ENCODE measurements around the gene NSRP1. TPM values are rescaled to one million over a fixed set of nuclear protein-coding genes. Genes with fewer than 3 reads are reported as not detected.
"Not testable (repeated sequence)": the region's sequence is repeated elsewhere in the genome, so short reads cannot be mapped to it uniquely, and the experiment has no call there.

The NSRP1 gene
- total RNA-seq, 2 donors from 2014 or later = 28.5 to 35.6 TPM

DNA sequence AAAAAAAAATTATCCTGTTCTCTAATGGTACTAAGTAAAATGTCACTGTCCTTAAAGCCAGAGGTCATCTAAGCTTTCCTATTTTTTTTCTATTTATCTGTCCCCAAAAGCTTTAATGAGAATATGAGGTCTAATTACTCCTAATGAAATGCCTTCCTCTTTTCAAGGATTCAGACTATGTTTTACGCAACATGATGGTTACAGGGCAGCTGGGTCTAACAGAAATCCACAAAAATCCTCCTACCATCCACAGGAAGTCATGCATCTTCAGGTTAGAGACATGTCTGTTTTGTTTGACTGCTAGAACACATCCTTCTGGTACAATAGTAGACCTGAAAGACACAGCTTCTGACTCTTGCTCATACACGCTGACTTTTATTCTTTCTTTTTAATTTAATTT is 29.7 kb upstream of the NSRP1 start:
- 96 to 100% methylated on average over 1 of the region's 2 CpGs for WGBS, 2 experiments (ENCODE audit: insufficient coverage in 1 of 2, insufficient read length in 1 of 2)

DNA sequence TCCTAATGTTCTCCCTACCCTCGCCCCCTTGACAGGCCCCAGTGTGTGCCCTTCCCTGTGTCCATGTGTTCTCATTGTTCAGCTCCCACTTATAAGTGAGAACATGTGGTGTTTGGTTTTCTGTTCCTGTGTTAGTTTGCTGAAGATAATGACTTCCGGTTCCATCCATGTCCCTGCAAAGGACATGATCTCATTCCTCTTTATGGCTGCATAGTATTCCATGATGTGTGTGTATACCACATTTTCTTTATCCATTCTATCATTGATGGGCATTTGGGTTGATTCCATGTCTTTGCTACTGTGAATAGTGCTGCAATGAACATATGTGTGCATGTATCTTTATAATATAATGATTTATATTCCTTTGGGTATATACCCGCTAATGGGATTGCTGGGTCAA is 29.2 kb upstream of the NSRP1 start:
- not testable (repeated sequence) for H3K36me3 ChIP-seq (ENCODE audit: control insufficient read depth, insufficient read depth, low read length); H3K9me3 ChIP-seq (ENCODE audit: control insufficient read depth, low read length); H3K27ac ChIP-seq (ENCODE audit: low read depth, low read length); H3K4me3 Mint-ChIP-seq; H3K27me3 Mint-ChIP-seq (ENCODE audit: insufficient read depth); H3K4me1 ChIP-seq (ENCODE audit: control insufficient read depth, insufficient read depth, low read length); H3K36me3 Mint-ChIP-seq (ENCODE audit: low read depth); H3K27ac Mint-ChIP-seq; H3K27me3 ChIP-seq (ENCODE audit: control insufficient read depth, insufficient read depth, low read length, poor library complexity, severe bottlenecking); H3K9me3 Mint-ChIP-seq; H3K9ac ChIP-seq (ENCODE audit: extremely low read depth, low read length, poor library complexity, severe bottlenecking); DNase-seq; H3K4me1 Mint-ChIP-seq; H3K4me3 ChIP-seq (ENCODE audit: low read length)
- 94% methylated on average over 3 of the region's 3 CpGs; no CpG with 5 or more reads in 1 of the 2 experiments for WGBS, 2 experiments (ENCODE audit: insufficient coverage in 1 of 2, insufficient read length in 1 of 2)

More for the DNA sequence above, 29.7 kb upstream of the NSRP1 start:
- no peak overlapping the region for H3K4me3 Mint-ChIP-seq
- no peak overlapping the region for H3K9ac ChIP-seq (ENCODE audit: extremely low read depth, low read length, poor library complexity, severe bottlenecking)
- H3K4me1 ChIP-seq (ENCODE audit: control insufficient read depth, insufficient read depth, low read length) = no peaks in the 10 kb centered on the region
- H3K27ac ChIP-seq (ENCODE audit: low read depth, low read length) = no peak overlapping the region
- peaks cover 6% of the 10 kb centered on the region for H3K27me3 ChIP-seq (ENCODE audit: control insufficient read depth, insufficient read depth, low read length, poor library complexity, severe bottlenecking)
- TF ChIP-seq, protein P1, sequence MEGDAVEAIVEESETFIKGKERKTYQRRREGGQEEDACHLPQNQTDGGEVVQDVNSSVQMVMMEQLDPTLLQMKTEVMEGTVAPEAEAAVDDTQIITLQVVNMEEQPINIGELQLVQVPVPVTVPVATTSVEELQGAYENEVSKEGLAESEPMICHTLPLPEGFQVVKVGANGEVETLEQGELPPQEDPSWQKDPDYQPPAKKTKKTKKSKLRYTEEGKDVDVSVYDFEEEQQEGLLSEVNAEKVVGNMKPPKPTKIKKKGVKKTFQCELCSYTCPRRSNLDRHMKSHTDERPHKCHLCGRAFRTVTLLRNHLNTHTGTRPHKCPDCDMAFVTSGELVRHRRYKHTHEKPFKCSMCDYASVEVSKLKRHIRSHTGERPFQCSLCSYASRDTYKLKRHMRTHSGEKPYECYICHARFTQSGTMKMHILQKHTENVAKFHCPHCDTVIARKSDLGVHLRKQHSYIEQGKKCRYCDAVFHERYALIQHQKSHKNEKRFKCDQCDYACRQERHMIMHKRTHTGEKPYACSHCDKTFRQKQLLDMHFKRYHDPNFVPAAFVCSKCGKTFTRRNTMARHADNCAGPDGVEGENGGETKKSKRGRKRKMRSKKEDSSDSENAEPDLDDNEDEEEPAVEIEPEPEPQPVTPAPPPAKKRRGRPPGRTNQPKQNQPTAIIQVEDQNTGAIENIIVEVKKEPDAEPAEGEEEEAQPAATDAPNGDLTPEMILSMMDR (conservative IDR thresholded peaks at IDR 0.05) = no peak
- no peaks in the 10 kb centered on the region for H3K9me3 Mint-ChIP-seq
- H3K27me3 Mint-ChIP-seq (ENCODE audit: insufficient read depth) = peaks cover 5% of the 10 kb centered on the region
- H3K4me1 Mint-ChIP-seq = no peaks in the 10 kb centered on the region
- no peak overlapping the region for H3K4me3 ChIP-seq (ENCODE audit: low read length)
- H3K27ac Mint-ChIP-seq = no peak overlapping the region
- H3K36me3 ChIP-seq (ENCODE audit: control insufficient read depth, insufficient read depth, low read length) = no peaks in the 10 kb centered on the region
- DNase-seq = no peak
- H3K36me3 Mint-ChIP-seq (ENCODE audit: low read depth) = no peaks in the 10 kb centered on the region
- H3K9me3 ChIP-seq (ENCODE audit: control insufficient read depth, low read length) = no peaks in the 10 kb centered on the region

DNA sequence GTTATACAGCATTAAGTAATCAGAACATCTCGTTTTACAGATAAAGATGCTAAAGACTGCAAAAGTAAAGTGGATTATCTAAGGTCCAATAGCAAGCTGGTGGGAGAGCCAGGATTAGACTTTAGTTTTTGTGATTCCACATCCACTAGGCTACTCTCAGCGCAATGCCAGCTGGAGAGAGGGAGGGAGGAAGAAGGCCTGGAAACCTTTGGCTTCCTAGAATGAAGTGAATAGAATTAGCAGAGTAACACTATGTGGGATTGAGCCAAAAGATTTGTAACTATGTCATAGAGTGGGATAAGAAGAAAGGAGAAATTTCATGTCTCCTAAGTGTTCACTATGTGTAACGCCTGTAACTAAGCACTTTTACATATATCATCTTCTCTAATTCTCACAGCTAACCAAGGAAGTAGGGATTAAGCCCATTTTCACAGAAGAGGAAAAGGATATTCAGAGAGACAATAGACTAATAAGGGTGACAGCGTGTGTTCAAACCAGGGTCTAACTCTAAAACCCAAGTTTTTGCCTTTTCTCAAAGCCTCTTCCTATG is 25.4 kb upstream of the NSRP1 start:
- H3K9me3 ChIP-seq (ENCODE audit: control insufficient read depth, low read length) = no peaks in the 10 kb centered on the region
- TF ChIP-seq, protein P1 (conservative IDR thresholded peaks at IDR 0.05) = no peak
- Mint-ChIP-seq H3K27ac (no peak overlapping the region), H3K9me3 (no peaks in the 10 kb centered on the region), H3K27me3 (ENCODE audit: insufficient read depth) (no peaks in the 10 kb centered on the region), H3K4me3 (no peak overlapping the region), H3K4me1 (peaks cover 3% of the 10 kb centered on the region), H3K36me3 (ENCODE audit: low read depth) (no peaks in the 10 kb centered on the region)
- no peak overlapping the region for H3K9ac ChIP-seq (ENCODE audit: extremely low read depth, low read length, poor library complexity, severe bottlenecking)
- H3K27ac ChIP-seq (ENCODE audit: low read depth, low read length) = no peak overlapping the region
- H3K36me3 ChIP-seq (ENCODE audit: control insufficient read depth, insufficient read depth, low read length) = no peaks in the 10 kb centered on the region
- no peaks in the 10 kb centered on the region for H3K4me1 ChIP-seq (ENCODE audit: control insufficient read depth, insufficient read depth, low read length)
- peaks cover 6% of the 10 kb centered on the region for H3K27me3 ChIP-seq (ENCODE audit: control insufficient read depth, insufficient read depth, low read length, poor library complexity, severe bottlenecking)
- no peak for DNase-seq
- WGBS, 2 experiments (ENCODE audit: insufficient coverage in 1 of 2, insufficient read length in 1 of 2) = 84 to 100% methylated on average over 3 of the region's 4 CpGs
- no peak overlapping the region for H3K4me3 ChIP-seq (ENCODE audit: low read length)

DNA sequence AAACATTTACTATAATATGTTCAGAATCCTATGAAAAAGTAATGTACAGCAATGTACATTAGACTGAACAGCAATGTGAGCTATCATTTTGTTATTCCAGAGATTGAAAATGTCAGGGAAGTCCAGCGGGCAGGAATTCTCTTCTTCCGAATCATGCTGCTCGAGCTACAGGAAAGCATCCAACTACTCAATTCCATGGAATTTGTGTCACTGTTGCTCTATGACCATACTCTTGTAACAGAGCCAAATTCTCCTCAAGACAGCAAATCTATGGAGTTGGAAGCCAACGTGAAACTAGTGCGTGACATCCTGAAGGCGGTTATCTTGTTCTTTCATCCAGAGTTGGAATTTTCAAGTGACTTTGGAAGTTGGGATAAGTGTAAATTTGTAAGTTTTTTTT is 24.8 kb upstream of the NSRP1 start:
- Histone ChIP-seq H3K27ac (ENCODE audit: low read depth, low read length) (no peak overlapping the region), H3K4me3 (ENCODE audit: low read length) (no peak overlapping the region), H3K9ac (ENCODE audit: extremely low read depth, low read length, poor library complexity, severe bottlenecking) (no peak overlapping the region), H3K36me3 (ENCODE audit: control insufficient read depth, insufficient read depth, low read length) (no peaks in the 10 kb centered on the region), H3K9me3 (ENCODE audit: control insufficient read depth, low read length) (no peaks in the 10 kb centered on the region), H3K27me3 (ENCODE audit: control insufficient read depth, insufficient read depth, low read length, poor library complexity, severe bottlenecking) (peaks cover 6% of the 10 kb centered on the region), H3K4me1 (ENCODE audit: control insufficient read depth, insufficient read depth, low read length) (no peaks in the 10 kb centered on the region)
- Mint-ChIP-seq H3K27ac (no peak overlapping the region), H3K9me3 (no peaks in the 10 kb centered on the region), H3K27me3 (ENCODE audit: insufficient read depth) (no peaks in the 10 kb centered on the region), H3K36me3 (ENCODE audit: low read depth) (no peaks in the 10 kb centered on the region), H3K4me1 (peaks cover 3% of the 10 kb centered on the region), H3K4me3 (no peak overlapping the region)
- 65 to 94% methylated on average over 3 to 6 of the region's 6 CpGs for WGBS, 2 experiments (ENCODE audit: insufficient coverage in 1 of 2, insufficient read length in 1 of 2)
- no peak for DNase-seq
- TF ChIP-seq, protein P1 (conservative IDR thresholded peaks at IDR 0.05) = no peak

Measured in endodermal cell (in vitro differentiated cells).